ENCODE data around the gene SLC25A24.
"Not testable (repeated sequence)": the region's sequence is repeated elsewhere in the genome, so short reads cannot be mapped to it uniquely, and the experiment has no call there.

Gene SLC25A24

GRCh38 chr1:108149796-108150467 lies 50.2 kb downstream of the SLC25A24 start:
- no peaks in the 10 kb centered on the region for H3K79me2 ChIP-seq (ENCODE audit: insufficient read depth, low read length)
- no peaks in the 10 kb centered on the region for H3F3A ChIP-seq (ENCODE audit: insufficient read depth, low read length)
- TF ChIP-seq CTCF (IDR thresholded peaks at IDR 0.05; ENCODE audit: low read length) (no peak), EZH2 (IDR thresholded peaks at IDR 0.05; ENCODE audit: borderline replicate concordance, low read length) (no peak)
- no peaks in the 10 kb centered on the region for H4K20me1 ChIP-seq (ENCODE audit: insufficient read depth, low read length)
- H3K27me3 ChIP-seq (ENCODE audit: insufficient read depth, low read length): no peaks in the 10 kb centered on the region
- H3K9me2 ChIP-seq (ENCODE audit: low read depth, low read length): no peaks in the 10 kb centered on the region
- H3K4me2 ChIP-seq (ENCODE audit: low read length): no peak overlapping the region
- no peak overlapping the region for H3K4me3 ChIP-seq (ENCODE audit: low read depth, low read length, poor library complexity, severe bottlenecking)
- H2AFZ ChIP-seq (ENCODE audit: low read length): no peak overlapping the region
- no peak overlapping the region for H3K27ac ChIP-seq (ENCODE audit: low read depth, low read length, poor library complexity, severe bottlenecking)
- no peak overlapping the region for H3K9ac ChIP-seq (ENCODE audit: low read length)
- H3K9me3 ChIP-seq (ENCODE audit: low read length): no peaks in the 10 kb centered on the region
- no peaks in the 10 kb centered on the region for H3K4me1 ChIP-seq (ENCODE audit: insufficient read depth, low read length, severe bottlenecking)
- H3K36me3 ChIP-seq (ENCODE audit: insufficient read depth, low read length): no peaks in the 10 kb centered on the region

GRCh38 chr1:108144569-108144968 lies 55.6 kb downstream of the SLC25A24 start:
- not testable (repeated sequence) for H3K79me2 ChIP-seq (ENCODE audit: insufficient read depth, low read length); H3K4me2 ChIP-seq (ENCODE audit: low read length); H2AFZ ChIP-seq (ENCODE audit: low read length); H3K36me3 ChIP-seq (ENCODE audit: insufficient read depth, low read length); H3K27me3 ChIP-seq (ENCODE audit: insufficient read depth, low read length); H3K9me2 ChIP-seq (ENCODE audit: low read depth, low read length); H3F3A ChIP-seq (ENCODE audit: insufficient read depth, low read length); H4K20me1 ChIP-seq (ENCODE audit: insufficient read depth, low read length); H3K4me3 ChIP-seq (ENCODE audit: low read depth, low read length, poor library complexity, severe bottlenecking); H3K27ac ChIP-seq (ENCODE audit: low read depth, low read length, poor library complexity, severe bottlenecking); H3K4me1 ChIP-seq (ENCODE audit: insufficient read depth, low read length, severe bottlenecking); H3K9me3 ChIP-seq (ENCODE audit: low read length); H3K9ac ChIP-seq (ENCODE audit: low read length)

GRCh38 chr1:108142773-108143394 lies 57.3 kb downstream of the SLC25A24 start:
- no peaks in the 10 kb centered on the region for H3K36me3 ChIP-seq (ENCODE audit: insufficient read depth, low read length)
- no peaks in the 10 kb centered on the region for H4K20me1 ChIP-seq (ENCODE audit: insufficient read depth, low read length)
- no peak overlapping the region for H2AFZ ChIP-seq (ENCODE audit: low read length)

More at GRCh38 chr1:108142773-108143394, 57.3 kb downstream of the SLC25A24 start:
- H3K4me3 ChIP-seq (ENCODE audit: low read depth, low read length, poor library complexity, severe bottlenecking): no peak overlapping the region
- no peaks in the 10 kb centered on the region for H3K4me1 ChIP-seq (ENCODE audit: insufficient read depth, low read length, severe bottlenecking)
- no peak overlapping the region for H3K9ac ChIP-seq (ENCODE audit: low read length)
- TF ChIP-seq EZH2 (IDR thresholded peaks at IDR 0.05; ENCODE audit: borderline replicate concordance, low read length) (no peak), CTCF (IDR thresholded peaks at IDR 0.05; ENCODE audit: low read length) (no peak)
- no peaks in the 10 kb centered on the region for H3K9me3 ChIP-seq (ENCODE audit: low read length)
- no peaks in the 10 kb centered on the region for H3K79me2 ChIP-seq (ENCODE audit: insufficient read depth, low read length)
- no peaks in the 10 kb centered on the region for H3F3A ChIP-seq (ENCODE audit: insufficient read depth, low read length)
- no peak overlapping the region for H3K4me2 ChIP-seq (ENCODE audit: low read length)
- no peaks in the 10 kb centered on the region; the same call in 1 of the 2 replicates for H3K27me3 ChIP-seq (ENCODE audit: insufficient read depth, low read length)
- no peaks in the 10 kb centered on the region for H3K9me2 ChIP-seq (ENCODE audit: low read depth, low read length)
- no peak overlapping the region for H3K27ac ChIP-seq (ENCODE audit: low read depth, low read length, poor library complexity, severe bottlenecking)

All from OCI-LY1 (cell line).